Renal cortex interstitium (tissue), 11 donors: ENCODE data around the gene CSNK1G2. TPM values are rescaled to one million over a fixed set of nuclear protein-coding genes. Genes with fewer than 3 reads are reported as not detected.

ENCODE experiments used
- DNase-seq, 11 donors: peaks; one replicate each; pipeline ENCODE4 v3.0.0-alpha.2; 2013; ENCODE audit warnings: low read depth in 9 of 11, low spot score in 4 of 11; ENCODE audit errors: extremely low read depth in 1 of 11
- polyA plus RNA-seq, 3 donors: library from polyadenylated mRNA; unstranded; fragments of 120-200 nt; gene quantifications; one replicate each; pipeline ENCODE4 v1.2.1, GENCODE V29; 2013; ENCODE audit not compliant: insufficient read length in 3 of 3

The CSNK1G2 gene
- polyA plus RNA-seq, 3 donors = 50.5 to 70.4 (median 67.9) TPM

DNA sequence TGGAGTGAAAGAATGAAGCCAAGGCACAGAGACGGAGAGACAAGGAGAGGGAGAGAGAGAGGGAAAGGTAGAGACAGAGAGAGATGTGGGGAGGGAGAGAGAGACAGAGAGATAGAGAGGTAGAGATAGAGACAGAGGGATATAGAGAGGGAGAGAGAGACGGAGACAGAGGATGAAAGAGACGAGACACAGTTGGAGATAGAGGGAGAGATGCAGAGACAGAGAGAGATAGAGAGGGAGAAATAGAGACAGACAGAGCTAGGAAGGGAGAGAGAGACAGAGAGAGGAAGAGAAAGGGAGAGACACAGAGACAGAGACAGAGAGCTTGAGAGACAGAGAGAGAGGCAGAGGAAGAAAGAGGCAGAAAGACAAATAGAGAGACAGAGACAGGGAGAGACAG is 4.5 kb upstream of the CSNK1G2 start:
- no peak for DNase-seq

DNA sequence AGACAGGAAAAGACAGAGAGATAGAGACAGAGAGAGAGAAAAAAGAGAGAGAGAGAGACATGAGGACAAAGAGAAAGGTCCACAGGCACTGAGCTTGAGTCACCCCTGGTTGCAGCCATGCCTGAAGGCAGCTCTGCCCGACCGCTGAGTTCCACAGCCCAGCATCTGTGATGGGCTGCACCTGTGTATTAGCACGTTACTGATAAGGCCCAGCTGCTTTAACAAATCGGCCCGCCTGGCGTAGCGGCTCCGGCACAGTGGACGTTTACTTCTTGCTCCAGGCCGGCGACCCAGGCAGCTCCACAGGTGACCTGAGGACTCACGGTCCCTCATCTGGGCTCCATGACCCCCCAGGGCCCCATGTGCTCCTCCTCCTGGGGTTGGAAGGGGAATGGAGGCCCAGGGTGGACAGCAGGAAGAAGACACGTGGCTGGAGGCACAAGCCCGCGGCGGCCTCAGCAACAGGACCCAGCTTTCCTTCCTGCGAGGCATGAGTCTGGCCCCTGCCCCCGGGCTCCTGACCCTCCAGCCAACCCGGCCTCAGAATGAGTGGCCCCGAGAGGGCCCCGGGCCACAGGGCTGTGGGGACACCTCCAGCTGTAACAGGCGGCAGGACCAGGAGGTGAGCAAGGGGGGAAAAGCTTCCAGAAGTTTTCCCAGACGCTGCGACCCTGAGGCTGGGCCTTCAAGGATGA is 3.9 kb upstream of the CSNK1G2 start:
- no peak for DNase-seq

DNA sequence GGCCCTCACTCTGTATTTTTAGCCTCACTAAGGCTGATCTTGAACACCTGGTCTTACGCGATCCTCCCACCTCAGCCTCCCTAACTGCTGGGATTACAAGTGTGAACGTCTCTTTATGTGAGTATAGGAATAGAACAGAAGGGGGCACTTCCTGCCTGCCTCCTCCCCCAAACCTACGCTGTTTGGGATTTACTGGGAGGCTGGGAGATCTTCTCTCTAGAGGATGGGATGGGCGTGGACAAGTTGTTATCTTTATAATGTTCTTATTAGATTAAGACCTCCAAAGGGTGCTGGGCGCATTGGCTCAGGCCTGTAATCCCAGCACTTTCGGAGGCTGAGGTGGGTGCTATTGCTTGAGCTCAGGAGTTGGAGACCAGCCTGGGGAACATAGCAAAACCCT is 2.9 kb upstream of the CSNK1G2 start:
- DNase-seq = no peak

DNA sequence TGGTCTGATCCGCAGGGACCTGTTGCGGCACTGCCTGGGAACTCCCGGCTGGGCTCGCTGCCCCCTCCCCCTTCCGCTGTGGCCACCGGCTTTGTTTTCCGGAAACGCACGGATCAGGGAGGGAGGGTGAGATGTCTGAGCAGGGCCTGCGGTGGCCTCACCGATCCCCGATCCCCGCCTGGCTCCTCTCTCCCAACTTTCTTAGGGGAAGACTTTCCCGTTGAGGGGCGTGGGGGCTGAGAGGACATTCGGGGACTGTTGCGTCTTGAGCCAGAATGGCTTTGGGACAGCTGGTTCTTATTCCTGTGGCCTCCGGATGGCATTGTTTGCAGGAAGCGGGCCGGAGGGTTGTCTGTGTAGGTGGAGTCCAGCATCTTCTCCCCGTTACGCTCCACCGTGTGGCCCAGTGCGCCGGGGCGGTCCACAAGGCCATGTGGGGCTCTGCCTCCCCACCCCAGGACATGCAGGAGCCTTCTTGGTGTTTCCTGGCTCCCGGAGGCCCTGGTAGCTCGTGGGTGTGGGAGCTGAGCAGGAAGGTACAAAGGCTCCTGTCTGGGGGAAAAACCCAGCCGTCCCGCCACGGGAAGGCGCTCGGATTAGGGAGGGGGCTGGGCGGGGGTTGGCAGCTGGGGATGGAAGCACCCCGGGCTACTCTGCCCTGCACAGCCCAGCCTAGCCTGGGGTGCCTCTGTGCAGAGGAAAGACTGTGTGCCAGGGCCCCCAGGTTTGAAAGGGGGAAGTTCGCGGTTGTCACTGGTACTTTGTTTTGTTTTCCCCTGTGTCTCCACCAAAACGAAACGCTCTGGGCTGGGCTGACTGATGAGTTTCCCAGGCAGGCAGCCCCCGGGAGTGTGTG is 1.3 kb downstream of the CSNK1G2 start:
- peak in 7 of 11 donors; percentile 53 to 74 (median 63) for DNase-seq

DNA sequence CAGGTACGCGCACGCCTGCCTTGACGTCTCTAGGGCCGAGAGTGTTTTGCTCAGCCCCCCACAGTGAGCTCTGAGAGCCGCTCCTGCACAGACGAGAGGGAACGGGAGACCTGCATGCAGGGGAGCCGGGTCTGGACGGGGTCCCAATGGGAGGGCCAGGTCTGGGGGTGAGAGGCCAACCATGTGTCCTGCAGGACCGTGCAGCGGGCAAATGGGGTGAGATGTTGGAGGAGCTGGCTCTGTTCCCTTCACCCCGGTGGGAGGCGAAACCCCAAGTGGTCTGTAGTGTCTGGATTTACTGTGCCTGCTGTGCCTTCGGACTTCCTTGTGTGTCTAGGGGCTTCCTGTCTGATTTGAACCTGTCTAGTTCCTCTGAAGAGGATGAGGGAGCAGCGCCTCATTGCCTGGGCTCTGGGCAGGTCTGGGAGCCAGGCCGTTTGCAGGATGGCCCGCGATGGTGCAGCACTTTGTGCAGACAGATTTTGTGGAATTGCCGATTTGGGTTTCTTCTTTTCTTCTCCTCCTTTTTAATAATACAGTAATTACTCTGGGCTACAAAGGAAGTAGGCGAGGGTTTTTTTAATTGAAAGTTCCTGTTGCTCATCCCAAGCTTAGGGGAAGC is 2.1 kb downstream of the CSNK1G2 start:
- no peak for DNase-seq

DNA sequence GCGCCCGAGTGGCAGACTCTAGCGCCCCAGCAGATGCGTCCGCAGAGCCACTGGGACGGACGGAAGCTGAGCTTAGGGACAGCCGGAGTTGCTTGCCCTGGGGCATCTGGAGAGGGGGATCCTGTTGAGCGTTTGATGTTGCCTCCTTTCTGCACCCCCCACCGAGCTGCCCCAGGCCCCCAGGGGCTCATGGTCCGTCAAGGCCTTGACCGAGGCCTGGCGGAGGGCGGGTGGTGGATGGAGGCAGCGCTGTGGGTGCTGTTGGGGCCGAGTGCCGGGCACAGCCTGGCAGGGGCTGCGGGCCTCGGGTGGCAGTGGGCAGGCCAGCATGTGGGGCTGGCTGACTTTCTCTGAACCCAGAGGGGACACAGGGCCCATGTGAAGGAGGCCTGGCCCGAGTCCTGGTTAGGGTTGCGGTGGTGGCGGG is 2.7 kb downstream of the CSNK1G2 start:
- no peak for DNase-seq

DNA sequence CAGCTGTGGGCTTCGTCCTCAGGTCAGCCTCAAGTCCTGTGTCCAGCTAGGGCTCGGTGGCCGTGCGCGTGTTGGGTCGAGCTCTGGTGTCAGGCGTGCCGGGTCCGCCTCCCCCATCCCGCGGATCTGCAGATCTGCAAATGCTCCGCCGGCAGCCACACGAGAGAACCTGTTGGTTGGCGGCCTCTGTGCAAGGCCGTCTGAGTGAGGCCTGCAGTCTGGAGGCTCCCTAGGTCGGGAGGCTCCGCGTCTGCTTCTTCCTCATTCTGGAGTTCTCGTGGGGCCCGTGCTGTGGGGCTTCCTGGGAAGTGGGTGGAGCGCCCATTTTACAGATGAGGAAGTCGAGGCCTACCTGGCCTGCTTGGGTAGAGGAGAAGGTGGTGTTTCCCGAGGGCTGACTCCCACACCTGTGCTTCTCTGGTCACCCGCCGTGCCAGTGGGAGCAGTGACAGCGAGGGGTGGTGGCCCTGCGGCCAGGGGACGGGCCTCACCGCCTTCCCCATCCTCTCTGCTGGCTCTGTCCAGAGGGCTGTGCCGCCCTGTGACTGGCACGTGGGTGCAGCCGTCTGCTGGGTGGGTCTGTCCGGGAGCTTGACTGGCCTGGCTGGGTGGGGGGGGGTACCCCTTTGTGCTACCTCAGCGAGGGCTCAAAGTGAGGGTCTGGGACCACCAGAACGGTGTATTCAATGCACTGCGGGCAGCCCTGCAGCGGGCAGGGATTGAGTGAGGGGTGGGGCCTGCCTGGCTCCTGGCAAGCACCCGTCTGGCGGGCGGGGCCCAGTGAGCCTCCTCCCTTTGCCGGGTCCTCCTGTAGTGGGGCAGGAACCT is 3.3 kb downstream of the CSNK1G2 start:
- no peak for DNase-seq

DNA sequence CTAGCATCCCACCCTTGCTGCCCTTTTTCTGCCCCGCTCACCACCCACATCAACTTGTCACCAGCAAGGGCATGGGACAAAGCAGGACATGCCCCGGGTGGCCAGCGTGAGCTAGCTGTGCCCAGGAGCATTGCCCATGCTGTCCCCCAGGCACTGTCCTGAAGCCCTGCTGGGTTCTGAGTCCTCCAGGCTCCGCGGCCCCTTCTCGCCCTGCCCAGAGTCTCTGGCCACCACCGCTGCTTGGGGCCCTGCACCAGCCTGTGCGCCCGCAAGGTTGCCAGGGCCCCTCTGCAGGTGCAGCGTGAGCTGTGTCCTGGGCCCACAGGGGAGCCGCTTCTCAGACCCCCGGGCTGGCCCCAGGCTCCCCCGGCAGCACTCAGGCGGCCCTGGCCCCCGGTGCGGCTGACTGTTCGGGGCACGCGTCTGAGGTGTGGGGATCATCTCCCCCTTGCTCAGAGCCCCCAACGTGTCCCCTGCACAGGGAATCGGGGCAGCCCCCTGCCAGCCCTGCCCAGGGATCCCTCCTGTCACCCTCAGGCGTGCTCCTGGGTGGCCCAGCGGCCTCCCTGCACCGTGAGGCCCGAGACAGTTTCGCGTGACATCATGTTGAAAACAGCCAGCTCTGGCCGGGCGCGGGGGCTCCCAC is 4.1 kb downstream of the CSNK1G2 start:
- DNase-seq = no peak

DNA sequence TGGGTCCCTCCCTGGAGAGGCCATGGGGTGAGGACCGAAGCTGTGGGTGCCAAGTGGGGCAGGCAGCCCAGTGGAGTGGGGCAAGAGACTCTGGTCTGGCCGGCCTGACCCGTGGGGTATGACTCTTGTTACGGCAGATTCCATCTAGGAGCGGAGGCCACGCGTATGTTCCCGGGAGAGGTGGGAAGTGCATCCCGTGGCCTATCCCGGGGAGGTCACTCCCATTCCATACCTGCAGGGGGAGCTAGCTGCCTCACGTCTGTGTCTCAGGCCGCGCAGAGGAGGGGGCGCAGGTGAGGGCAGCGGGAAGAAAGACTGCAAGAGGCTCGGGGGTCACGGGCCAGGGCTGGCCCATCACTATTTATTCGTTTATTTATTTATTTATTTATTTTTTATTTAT is 4.9 kb downstream of the CSNK1G2 start:
- no peak for DNase-seq

DNA sequence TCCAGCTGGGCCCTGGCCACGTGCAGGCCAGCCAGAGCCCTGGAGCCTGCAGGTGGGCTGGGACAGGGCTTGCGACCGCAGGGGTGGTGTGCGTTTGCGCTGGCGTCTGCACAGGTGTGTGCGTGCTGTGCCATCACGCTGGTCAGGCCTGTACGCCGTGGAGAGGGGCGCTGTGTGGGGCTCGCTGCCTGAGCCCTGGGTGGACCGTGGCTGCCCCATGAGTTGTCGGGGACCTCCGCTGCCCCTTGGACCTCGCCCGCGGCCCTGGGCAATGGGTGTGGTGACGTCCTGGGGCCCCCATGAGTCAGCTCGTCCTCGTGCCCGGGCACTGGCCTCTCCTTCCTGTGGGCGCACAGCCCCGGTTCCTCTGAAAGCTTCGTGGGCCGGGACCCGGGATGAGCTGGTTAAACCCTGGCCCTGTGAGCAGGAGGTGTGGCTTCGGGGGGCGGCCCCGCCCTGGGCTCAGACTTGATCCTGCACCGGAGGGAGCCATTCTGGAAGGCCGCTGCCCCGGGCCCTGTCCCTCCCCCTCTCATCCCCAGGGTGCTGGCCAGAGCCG is 6.8 kb downstream of the CSNK1G2 start:
- DNase-seq = no peak

DNA sequence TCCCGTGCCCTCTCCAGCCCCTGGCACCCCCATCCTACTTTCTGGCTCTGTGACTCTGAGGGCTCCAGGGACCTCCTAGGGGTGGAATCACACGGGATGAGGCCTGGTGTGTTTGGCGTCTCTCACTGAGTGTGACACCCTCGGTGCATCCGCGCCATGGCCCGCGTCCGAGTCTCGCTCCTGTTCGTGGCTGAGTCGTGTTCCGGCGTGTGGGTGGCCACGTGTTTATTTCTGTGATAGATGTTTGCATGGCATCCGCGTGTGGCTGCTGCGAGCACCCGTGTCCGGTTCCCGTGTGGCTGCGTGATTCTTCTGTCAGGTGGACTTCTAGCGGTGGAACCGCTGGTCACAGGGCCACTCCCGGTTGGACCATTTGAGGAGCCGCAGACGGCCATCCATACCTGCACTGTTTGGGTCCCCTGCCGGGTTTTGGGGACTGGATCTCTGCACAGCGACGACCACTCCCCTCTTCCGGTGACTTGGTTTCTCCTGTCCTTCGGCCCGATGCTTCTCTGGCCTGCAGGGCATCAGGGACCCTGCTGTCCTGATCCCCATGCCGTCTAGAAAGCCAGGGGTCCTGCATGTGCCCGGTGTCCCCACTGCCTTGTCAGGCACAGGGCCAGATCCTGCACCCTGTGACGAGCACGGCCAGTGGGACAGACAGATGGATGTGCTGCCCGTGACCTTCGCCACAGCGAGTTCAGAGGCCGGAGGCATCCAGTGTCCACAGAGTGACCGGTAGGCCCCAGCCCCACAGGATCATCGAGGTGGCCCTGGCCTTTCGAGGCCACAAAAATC is 8.5 kb downstream of the CSNK1G2 start:
- DNase-seq = no peak

DNA sequence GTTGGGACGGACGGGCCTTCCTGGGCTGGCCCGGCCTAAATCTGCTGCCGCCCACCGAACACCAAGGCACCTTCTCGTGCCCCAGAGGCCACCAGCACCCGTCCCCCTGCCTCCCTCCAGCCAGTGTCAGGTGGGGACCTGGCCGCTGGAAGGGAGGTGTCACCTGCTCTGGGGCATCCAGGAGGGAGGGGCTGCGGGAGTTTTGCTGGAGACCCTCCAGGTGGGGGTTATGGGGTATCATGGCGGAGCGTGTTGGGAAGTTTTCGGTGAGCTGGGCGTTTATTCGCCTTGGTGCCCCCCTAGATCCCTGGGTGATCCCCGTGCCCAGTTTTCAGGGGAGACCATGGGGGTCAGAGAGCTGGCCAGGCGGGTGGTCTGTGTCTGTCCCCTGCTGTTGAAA is 9.7 kb downstream of the CSNK1G2 start:
- DNase-seq = no peak

DNA sequence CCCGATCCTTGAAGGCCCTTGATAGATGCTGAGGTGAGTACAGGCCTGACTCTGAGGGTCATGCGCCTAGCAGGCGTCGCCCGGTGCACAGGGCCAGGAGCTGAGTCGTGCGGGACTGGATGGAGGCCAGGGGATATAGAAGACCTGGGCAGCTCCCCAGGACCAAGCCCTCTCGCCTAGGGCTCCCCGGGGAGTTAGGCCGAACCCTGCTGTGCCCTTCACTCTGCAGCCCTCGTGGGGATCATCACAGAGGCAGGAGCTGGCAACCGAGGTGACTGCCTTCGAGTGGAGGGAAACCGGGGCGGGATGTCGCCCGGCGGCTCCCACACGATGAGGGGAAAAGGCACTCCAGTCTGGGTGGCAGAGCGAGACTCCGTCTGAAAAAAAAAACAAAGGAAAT is 11.7 kb downstream of the CSNK1G2 start:
- DNase-seq = no peak

DNA sequence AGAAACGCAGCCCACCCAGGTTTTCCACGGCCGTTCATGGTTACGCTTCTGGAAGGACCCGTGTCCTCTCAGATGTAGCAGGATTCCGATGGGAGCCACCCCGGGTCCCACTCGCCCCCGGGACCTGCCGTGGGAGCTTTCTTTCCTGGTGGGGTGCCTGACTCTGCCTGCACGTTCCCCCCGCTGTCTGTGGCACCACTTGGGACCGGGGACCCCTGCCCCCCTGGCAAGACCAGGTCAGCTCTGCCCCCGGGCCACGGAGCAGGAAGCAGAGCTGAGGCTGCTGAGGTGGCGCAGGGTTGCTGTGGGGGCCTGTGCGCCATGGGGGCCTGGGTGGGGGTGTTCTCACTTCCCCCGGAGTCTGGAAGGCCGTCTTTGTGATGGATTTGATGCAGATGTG is 12.1 kb downstream of the CSNK1G2 start:
- no peak for DNase-seq

DNA sequence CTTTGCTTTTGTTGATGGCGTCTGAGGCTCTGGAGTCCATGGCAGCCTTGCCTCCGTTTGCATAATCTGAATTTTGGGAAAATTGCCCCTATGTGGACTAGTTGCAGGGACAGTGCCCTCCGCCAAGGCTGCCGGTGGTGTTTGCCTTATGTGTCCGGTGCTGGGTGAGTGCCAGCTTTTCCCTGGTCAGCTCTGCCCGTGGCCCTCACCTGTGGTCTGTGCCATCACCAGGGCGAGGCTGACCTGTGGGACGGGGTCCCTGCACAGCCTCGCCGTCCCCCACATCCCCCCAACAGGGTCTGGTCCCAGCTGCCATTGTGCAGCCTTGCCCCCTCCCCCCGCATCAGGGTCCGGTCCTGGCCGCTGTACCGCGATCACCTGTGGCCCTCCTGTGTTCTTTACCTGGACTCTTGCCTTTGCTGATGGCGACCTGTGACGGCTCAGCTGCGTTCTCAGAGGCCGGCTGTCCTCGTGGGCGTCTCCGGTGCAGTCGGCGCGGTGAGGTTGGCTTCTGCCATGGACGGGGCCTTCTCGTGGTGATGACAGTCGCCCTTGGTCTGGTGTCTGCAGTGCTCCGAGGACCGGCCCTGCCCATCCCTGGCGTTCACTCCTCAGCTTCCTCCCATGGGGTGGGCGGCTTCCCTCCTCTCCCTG is 12.6 kb downstream of the CSNK1G2 start:
- no peak for DNase-seq

DNA sequence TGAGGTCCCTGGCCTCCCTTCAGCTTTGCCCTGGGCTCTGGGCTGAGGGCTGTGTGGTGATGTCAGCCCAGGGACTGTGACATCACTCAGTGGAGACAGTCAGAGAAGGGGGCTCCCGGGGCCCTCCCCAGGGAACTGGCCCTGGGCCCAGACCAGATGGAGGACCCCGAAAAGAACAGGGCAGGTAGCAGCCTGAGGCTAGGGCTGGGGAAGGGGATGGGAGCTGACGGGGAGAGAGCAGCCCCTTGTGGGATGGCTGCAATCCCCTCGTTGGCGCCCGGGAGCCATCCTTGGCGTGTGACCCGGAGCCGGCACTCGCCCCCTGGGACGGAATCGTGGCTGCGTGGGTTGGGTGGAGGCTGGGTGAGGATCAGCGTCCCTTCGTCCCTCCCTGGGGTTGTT is 13.6 kb downstream of the CSNK1G2 start:
- DNase-seq = no peak
